Heart left ventricle (tissue), 16 donors: ENCODE results near the gene OGA. TPM values are rescaled to one million over a fixed set of nuclear protein-coding genes. Genes with fewer than 3 reads are reported as not detected.

Source experiments
- ATAC-seq, 4 donors: fragments of 200-7000 bp; cut with Tn5 transposase; one replicate each; pipeline ENCODE4 v1.9.1; 2020 to 2022; ENCODE audit warnings: moderate library complexity in 4 of 4, mild to moderate bottlenecking in 3 of 4, moderate number of reproducible peaks in 1 of 4
- DNase-seq, 5 donors: peaks; one replicate each; pipeline ENCODE4 v3.0.0-alpha.2; 2020
- H3K27ac ChIP-seq, 12 donors: fragments of 200-600 bp; sonication (generic) in 4 of 12; one replicate each; pipeline versions ENCODE4 v1.5.0 to v1.8.0; 2016 to 2022; ENCODE audit warnings: mild to moderate bottlenecking in 2 of 12
- H3K27me3 ChIP-seq, 9 donors: fragments of 200-600 bp; sonication (generic) in 2 of 9; one replicate each; pipeline versions ENCODE4 v1.5.1 to v1.8.0; 2016 to 2022; ENCODE audit warnings: mild to moderate bottlenecking in 3 of 9
- H3K36me3 ChIP-seq, 9 donors: fragments of 200-600 bp; sonication (generic) in 2 of 9; one replicate each; pipeline versions ENCODE4 v1.5.0 to v1.8.0; 2018 to 2022; ENCODE audit warnings: mild to moderate bottlenecking in 2 of 9
- H3K4me1 ChIP-seq, 12 donors: fragments of 200-600 bp; sonication (generic) in 4 of 12; one replicate each; pipeline versions ENCODE4 v1.5.0 to v1.8.0; 2016 to 2022; ENCODE audit warnings: mild to moderate bottlenecking in 3 of 12
- H3K4me3 ChIP-seq, 12 donors: fragments of 200-600 bp; sonication (generic) in 4 of 12; one replicate each; pipeline versions ENCODE4 v1.5.0 to v1.8.0; 2017 to 2022; ENCODE audit warnings: mild to moderate bottlenecking in 9 of 12, moderate library complexity in 4 of 12
- H3K9me3 ChIP-seq, 12 donors: fragments of 200-600 bp; sonication (generic) in 4 of 12; one replicate each; pipeline versions ENCODE4 v1.5.0 to v1.8.0; 2016 to 2022; ENCODE audit warnings: mild to moderate bottlenecking in 1 of 12
- CTCF ChIP-seq, 12 donors: fragments of 200-600 bp; sonication (generic) in 4 of 12; IDR thresholded peaks; one replicate each; pipeline versions ENCODE4 v1.5.0 to v1.8.0; 2018 to 2022; ENCODE audit warnings: antibody characterized with exemption in 12 of 12, mild to moderate bottlenecking in 5 of 12
- POLR2A ChIP-seq, 2 donors: fragments of 450-650 bp; IDR thresholded peaks; one replicate each; pipeline ENCODE4 v1.6.1; 2017; ENCODE audit warnings: antibody characterized with exemption in 2 of 2, mild to moderate bottlenecking in 2 of 2, moderate library complexity in 2 of 2
- WGBS, 4 donors: extraction: QIAGEN DNeasy Blood & Tissue Kit in 2 of 4; methylation state at CpG; one replicate each; pipeline versions ENCODE4 v1.1.5 to v1.1.7; 2013 to 2018; 5-methylcytosine and 5-hydroxymethylcytosine counted together
- intact Hi-C, 10 donors: fragments of 100-400 bp; cut with DNase I; formaldehyde crosslinking; loops; one replicate each; pipeline versions ENCODE4 v1.11.1 to v1.14.2; 2022
- polyA plus RNA-seq, 2 donors: library from polyadenylated mRNA; stranded (reverse); fragments of 200-250 nt; gene quantifications; one replicate each; pipeline ENCODE4 v1.2.3, GENCODE V29; 2013
- total RNA-seq, 9 donors: library from RNA; depleted of rRNA in 2 of 9; stranded (reverse); fragments of >200 nt in 2 of 9; fragmentation: NEBNext Ultra II Directional in 3 of 9; extraction: Animal tissue kit (Norgen Biotek cat#: 25700) in 3 of 9; gene quantifications; one replicate each; pipeline versions ENCODE4 v1.1.0 to v1.2.4, GENCODE V29; 2016 to 2023
- donor health status: ischemic (EF 13 %, LVEDD 7.1; RV severe dilation, severe dysfunction).
- donor health status: healthy with polysubstance abuse.
- donor health status: DM: no; HTN: yes; CAD: no.
- donor health status: DM: no; HTN: no; CAD: no.
- donor health status: ischemic (EF 25% LVEDD 6.9; RV normal size, moderate dysfunction).
- donor health status: ischemic (EF 25% LVEDD 5.7; RV mildly dilated, moderate dysfunction).
- donor health status: healthy.
- donor health status: DM: yes; HTN: yes; CAD: no.
- donor health status: ischemic (EF 35%, LVEDD 5.7; RV mildly dilated, moderate dysfunction).
- donor health status: nonischemic (EF 11% LVEDD 7.7; RV severe dilation, severe dysfunction).
- donor health status: DM: yes; HTN: yes; CAD: no.
- donor health status: PGD.
- donor health status: ischemic (EF 29% LVEDD 5.4; RV normal size, mild dysfunction).
- donor health status: nonischemic (EF 23%, LVEDD 6.1; RV moderate dilation, normal function).

OGA gene
- total and polyA plus RNA-seq, 11 donors = 42.1 to 164 (median 90.7) TPM

- ATAC-seq (no peak), DNase-seq (no peak)
- Histone ChIP-seq H3K4me1 (no peaks in the 10 kb centered on the region), H3K9me3 (no peaks in the 10 kb centered on the region), H3K36me3 (no peaks in the 10 kb centered on the region), H3K4me3 (no peak overlapping the region), H3K27me3 (peaks cover under 1 to 35% (median 8%) of the 10 kb centered on the region in 9 donors), H3K27ac (no peak overlapping the region)
- TF ChIP-seq CTCF (IDR thresholded peaks at IDR 0.05) (no peak), POLR2A (IDR thresholded peaks at IDR 0.05) (no peak)
- intact Hi-C loops = no loop called here
- WGBS, 4 donors = 75 to 80% (median 79%) methylated on average over 6 to 12 of the region's 12 CpGs
Measured at GRCh38 chr10:101766753-101767599, 51.3 kb downstream of the OGA start.

- H3K27ac ChIP-seq = no peak overlapping the region
- H3K4me3 ChIP-seq = no peak overlapping the region
- no peaks in the 10 kb centered on the region for H3K4me1 ChIP-seq
- 74 to 82% (median 77%) methylated on average over 6 of the region's 6 CpGs for WGBS, 4 donors
- intact Hi-C loops = no loop called here
- no peaks in the 10 kb centered on the region for H3K9me3 ChIP-seq
- ATAC-seq = no peak
- TF ChIP-seq POLR2A (IDR thresholded peaks at IDR 0.05) (no peak), CTCF (IDR thresholded peaks at IDR 0.05) (no peak)
- H3K27me3 ChIP-seq = peaks cover 0 to 31% (median 5%) of the 10 kb centered on the region in 9 donors
- DNase-seq = no peak
- no peaks in the 10 kb centered on the region for H3K36me3 ChIP-seq
Measured at GRCh38 chr10:101766306-101766705, 51.9 kb downstream of the OGA start.

- TF ChIP-seq POLR2A (IDR thresholded peaks at IDR 0.05) (no peak), CTCF (IDR thresholded peaks at IDR 0.05) (no peak)
- 73 to 86% (median 82%) methylated on average over 7 to 10 of the region's 10 CpGs for WGBS, 4 donors
- no peak for DNase-seq
- no peaks in the 10 kb centered on the region for H3K36me3 ChIP-seq
- ATAC-seq = no peak
- H3K27ac ChIP-seq = no peak overlapping the region
- no peak overlapping the region for H3K4me3 ChIP-seq
- intact Hi-C loops = no loop called here
- H3K4me1 ChIP-seq = no peaks in the 10 kb centered on the region
- H3K27me3 ChIP-seq = peaks cover 0 to 15% (median 0%) of the 10 kb centered on the region in 9 donors
- no peaks in the 10 kb centered on the region for H3K9me3 ChIP-seq
Measured at GRCh38 chr10:101763141-101763846, 55.0 kb downstream of the OGA start.

GRCh38 chr10:101762736-101763135, 55.5 kb downstream of the OGA start:
- peaks cover 0 to 13% (median 0%) of the 10 kb centered on the region in 9 donors for H3K27me3 ChIP-seq
- WGBS, 4 donors = 85 to 94% (median 93%) methylated on average over 5 of the region's 5 CpGs
- H3K4me1 ChIP-seq = no peaks in the 10 kb centered on the region
- ATAC-seq (no peak), DNase-seq (no peak)
- no peaks in the 10 kb centered on the region for H3K36me3 ChIP-seq
- TF ChIP-seq CTCF (IDR thresholded peaks at IDR 0.05) = no peak
- no peak for TF ChIP-seq POLR2A (IDR thresholded peaks at IDR 0.05)
- no peak overlapping the region for H3K4me3 ChIP-seq
- intact Hi-C loops = no loop called here
- H3K27ac ChIP-seq = no peak overlapping the region
- H3K9me3 ChIP-seq = no peaks in the 10 kb centered on the region
